Thyroid gland (tissue), 4 donors: ENCODE data around the gene ARMC9.

Source experiments
- CTCF ChIP-seq, 6 experiments: fragments of 200-600 bp in 3 of 6; fragments of 450-650 bp in 3 of 6; sonication (generic) in 3 of 6; IDR thresholded peaks; one replicate each; pipeline ENCODE4 v1.5.1; 2016 to 2019; ENCODE audit warnings: antibody characterized with exemption in 6 of 6, mild to moderate bottlenecking in 2 of 6, inconsistent platforms in 1 of 6, moderate library complexity in 1 of 6
- POLR2A ChIP-seq, 2 donors: fragments of 450-650 bp; IDR thresholded peaks; one replicate each; pipeline ENCODE4 v1.6.1; 2017; ENCODE audit warnings: antibody characterized with exemption in 2 of 2, mild to moderate bottlenecking in 2 of 2, moderate library complexity in 1 of 2

- TF ChIP-seq CTCF (IDR thresholded peaks at IDR 0.05) (no peak), POLR2A (IDR thresholded peaks at IDR 0.05) (no peak)
Observed at GRCh38 chr2:231213931-231214642, 15.7 kb downstream of the ARMC9 start.
